GM19023 (cell line): ENCODE data around the gene OR13A1.
"Not testable (repeated sequence)": the region's sequence is repeated elsewhere in the genome, so short reads cannot be mapped to it uniquely, and the experiment has no call there.

Experiments
- ATAC-seq: cut with Tn5 transposase; IDR thresholded peaks from one replicate; pipeline ENCODE4 v1.9.1; 2021; ENCODE audit warnings: mild to moderate bottlenecking, moderate library complexity; ENCODE audit not compliant: unreplicated experiment

Gene OR13A1

GRCh38 chr10:45282061-45282460, 33.3 kb downstream of the OR13A1 start:
- ATAC-seq, result no peak

GRCh38 chr10:45280113-45280760, 35.2 kb downstream of the OR13A1 start:
- no peak for ATAC-seq

- no peak for ATAC-seq
Measured at GRCh38 chr10:45279682-45280081, 35.7 kb downstream of the OR13A1 start.

GRCh38 chr10:45278860-45279498, 36.4 kb downstream of the OR13A1 start:
- no peak for ATAC-seq

- ATAC-seq, result not testable (repeated sequence)
Measured at GRCh38 chr10:45276146-45276545, 39.3 kb downstream of the OR13A1 start.

- ATAC-seq, result no peak
Measured at GRCh38 chr10:45274364-45274763, 41.0 kb downstream of the OR13A1 start.

- ATAC-seq, result not testable (repeated sequence)
Measured at GRCh38 chr10:45267777-45268176, 47.6 kb downstream of the OR13A1 start.

- ATAC-seq, result no peak
Measured at GRCh38 chr10:45265996-45266395, 49.4 kb downstream of the OR13A1 start.

- no peak for ATAC-seq
Measured at GRCh38 chr10:45261946-45262345, 53.5 kb downstream of the OR13A1 start.

- ATAC-seq, result no peak
Measured at GRCh38 chr10:45261243-45261775, 54.1 kb downstream of the OR13A1 start.

GRCh38 chr10:45260635-45261034, 54.8 kb downstream of the OR13A1 start:
- ATAC-seq, result not testable (repeated sequence)

GRCh38 chr10:45259786-45260495, 55.5 kb downstream of the OR13A1 start:
- ATAC-seq, result not testable (repeated sequence)

- no peak for ATAC-seq
Measured at GRCh38 chr10:45257600-45257999, 57.8 kb downstream of the OR13A1 start.

- no peak for ATAC-seq
Measured at GRCh38 chr10:45256246-45256645, 59.2 kb downstream of the OR13A1 start.

GRCh38 chr10:45255706-45256105, 59.7 kb downstream of the OR13A1 start:
- ATAC-seq, result no peak

GRCh38 chr10:45254892-45255291, 60.5 kb downstream of the OR13A1 start:
- no peak for ATAC-seq

GRCh38 chr10:45253183-45253914, 62.1 kb downstream of the OR13A1 start:
- ATAC-seq, result peak; percentile 87
